DOHH2 (cell line): Measurements from ENCODE around the gene ICAM5.

Experiments
- CTCF ChIP-seq: fragments of 200-600 bp; sonication (generic); IDR thresholded peaks from one replicate; pipeline ENCODE4 v1.5.1; 2014; ENCODE audit warnings: antibody characterized with exemption, mild to moderate bottlenecking, low read depth, low read length; ENCODE audit not compliant: poor library complexity, severe bottlenecking
- EZH2phosphoT487 ChIP-seq: fragments of 200-600 bp; sonication (generic); IDR thresholded peaks from 2 replicates; pipeline ENCODE4 v1.6.1; 2017; ENCODE audit warnings: borderline replicate concordance, mild to moderate bottlenecking, antibody characterized with exemption, low read length, moderate library complexity, mixed read lengths

GRCh38 chr19:10262771-10263170, 27.0 kb upstream of the ICAM5 start:
- TF ChIP-seq CTCF = no peak
- no peak for TF ChIP-seq EZH2phosphoT487
